ENCODE data around the gene ASF1A.

Gene ASF1A

DNA sequence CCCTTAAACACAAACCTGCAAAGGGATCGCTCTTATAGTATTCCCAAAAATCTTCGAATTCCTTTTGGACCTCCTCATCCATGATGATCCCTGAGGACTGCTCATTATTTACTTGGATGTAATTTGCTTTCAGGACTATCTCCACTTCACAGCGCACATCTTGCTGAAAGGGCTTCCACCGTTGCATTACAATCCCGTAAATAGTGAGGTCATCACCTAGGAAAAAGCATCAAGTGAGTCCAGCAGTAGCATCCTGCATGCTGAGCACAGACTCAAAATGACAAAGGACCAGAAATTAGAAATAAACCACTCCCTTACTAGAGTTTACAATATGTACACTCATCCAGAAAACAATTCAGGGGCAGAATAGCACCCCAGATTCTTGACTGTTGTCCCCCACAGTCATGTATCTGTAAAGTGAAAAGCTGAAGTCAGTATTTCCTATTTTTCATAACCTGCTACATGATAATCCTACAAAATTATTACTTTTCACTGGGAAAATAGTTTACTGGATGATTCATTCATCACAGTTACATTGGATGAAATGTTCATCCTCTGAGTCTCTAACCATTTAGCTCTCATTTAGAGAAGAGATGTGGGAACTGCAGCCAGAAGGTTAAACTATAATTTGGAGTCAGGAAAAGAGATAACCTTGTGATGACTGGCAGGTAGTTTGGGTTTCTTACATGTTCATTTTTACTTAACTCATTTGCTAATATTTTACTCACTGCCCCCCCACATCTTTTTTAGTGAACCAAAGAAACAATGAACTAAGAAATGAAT lies 23.8 kb downstream of the ASF1A start:
- DNase-seq = no peak

DNA sequence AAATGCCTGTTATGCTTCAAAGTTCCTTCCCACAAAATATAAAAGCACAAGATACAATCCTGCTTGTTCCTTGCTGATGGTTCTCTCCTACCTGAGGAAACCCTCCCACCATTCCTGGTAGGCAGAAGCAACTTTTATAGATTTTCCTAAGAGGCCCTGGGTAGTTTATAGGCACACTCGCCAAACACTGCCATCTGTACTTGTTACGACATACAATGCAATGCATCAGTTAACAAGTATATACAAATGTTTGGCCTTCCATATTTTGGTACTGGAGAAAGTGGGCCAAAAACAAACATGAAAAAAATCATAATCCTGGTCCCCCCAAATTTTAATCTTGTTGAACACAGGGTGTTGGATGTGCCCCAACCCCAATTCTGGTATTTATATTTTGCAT lies 24.4 kb downstream of the ASF1A start:
- no peak for DNase-seq

GRCh38 chr6:118921084-118921483 lies 27.1 kb downstream of the ASF1A start:
- DNase-seq = no peak

DNA sequence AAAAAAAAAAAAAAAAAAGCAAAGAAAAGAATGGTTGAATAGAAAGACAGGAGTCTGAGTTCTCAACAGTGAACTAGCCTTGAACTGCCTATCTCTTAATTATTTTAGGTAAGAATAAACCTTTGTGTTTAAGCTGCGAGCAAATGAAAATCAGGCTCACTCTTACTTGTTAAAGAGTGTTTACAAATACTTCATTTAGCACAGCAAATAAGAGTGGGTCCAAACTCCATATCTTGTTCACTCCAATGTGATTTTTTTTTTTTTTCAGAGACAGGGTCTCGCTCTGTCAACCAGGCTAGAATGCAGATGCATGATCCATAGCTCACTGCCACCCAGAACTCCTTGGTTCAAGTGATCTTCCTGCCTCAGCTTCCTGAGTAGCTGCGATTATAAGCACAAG lies 29.1 kb downstream of the ASF1A start:
- DNase-seq = no peak

DNA sequence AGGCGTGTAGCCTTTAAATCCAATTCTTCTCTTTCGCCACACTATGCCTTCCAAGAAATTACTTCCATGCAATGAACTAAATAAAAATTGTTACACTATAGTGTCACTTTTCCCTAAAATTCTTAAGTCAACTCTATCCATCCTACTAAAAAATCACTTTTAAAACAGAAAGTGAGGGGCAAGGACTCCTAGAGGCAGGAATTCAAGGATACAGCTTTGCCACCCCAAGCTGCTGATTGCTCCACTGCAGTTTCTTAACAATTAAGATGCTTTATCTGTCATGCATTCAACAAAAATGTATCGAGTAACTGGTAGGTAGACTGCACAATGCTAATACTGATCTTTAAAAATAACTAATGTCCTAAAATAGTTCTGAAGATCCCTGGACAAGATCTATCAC lies 36.7 kb downstream of the ASF1A start:
- no peak for DNase-seq

DNA sequence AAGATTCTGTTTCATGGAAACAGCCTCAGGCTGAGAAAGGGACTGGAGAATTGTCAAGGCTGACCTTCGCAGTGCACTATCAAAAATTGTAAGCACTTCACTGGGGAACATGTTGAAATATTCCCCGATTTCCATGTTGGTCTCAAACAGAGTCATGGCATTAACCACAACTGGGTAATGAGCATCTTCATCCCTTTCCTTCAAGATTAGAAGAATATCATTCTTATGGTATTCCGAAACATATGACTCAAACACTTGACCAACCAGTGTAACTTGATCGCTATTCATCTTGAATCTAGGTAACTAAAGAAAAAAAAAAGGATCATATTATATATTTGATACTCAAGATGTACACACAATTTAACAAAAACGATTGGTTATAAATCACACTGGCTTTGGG lies 37.5 kb downstream of the ASF1A start:
- no peak for DNase-seq

DNA sequence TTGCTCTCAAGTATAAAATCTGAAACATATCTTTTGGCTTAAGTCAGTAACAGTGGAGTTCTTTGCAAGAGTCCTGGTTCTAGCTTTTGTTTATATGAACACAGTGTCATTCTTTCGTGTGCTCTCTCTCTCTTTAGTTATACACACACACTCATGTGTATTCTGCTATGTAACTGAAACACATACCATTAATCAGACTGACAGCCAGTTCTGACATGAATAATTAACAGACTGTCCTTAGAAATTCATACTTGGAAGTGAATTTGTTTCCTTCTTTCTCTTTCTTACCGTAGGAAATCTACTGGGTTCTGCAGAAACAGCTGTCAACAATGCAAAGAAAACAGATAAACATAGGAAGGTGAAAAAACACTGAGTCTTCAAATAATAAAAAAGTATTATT lies 38.5 kb downstream of the ASF1A start:
- DNase-seq = no peak

DNA sequence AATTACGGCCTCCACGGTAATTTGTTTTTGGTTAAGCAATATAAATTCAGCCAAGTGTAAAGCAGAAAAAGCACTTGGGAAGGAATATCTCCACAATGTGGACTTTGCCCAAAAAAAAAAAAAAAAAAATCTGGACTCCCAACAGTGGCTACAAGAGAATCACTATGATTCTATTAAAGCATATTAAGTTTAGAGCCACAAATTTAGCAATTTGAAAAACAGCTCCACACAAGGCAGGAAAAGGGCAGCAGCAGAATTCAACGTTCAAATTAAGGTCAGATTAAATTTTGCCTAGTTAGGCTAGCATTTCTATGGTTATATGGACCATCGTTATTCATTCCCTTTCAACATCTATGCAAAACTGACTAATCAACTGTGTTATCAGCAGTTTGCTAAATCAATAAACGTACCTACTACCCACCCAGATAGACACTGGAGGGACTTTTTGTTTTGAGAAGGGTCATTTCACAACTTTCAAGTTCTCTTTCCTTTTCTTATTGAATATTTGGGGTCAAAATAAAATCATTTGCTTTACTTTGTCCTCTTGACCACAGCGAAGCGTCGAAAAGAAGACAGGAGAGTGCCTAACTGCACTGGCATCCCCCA lies 40.0 kb downstream of the ASF1A start:
- no peak for DNase-seq

DNA sequence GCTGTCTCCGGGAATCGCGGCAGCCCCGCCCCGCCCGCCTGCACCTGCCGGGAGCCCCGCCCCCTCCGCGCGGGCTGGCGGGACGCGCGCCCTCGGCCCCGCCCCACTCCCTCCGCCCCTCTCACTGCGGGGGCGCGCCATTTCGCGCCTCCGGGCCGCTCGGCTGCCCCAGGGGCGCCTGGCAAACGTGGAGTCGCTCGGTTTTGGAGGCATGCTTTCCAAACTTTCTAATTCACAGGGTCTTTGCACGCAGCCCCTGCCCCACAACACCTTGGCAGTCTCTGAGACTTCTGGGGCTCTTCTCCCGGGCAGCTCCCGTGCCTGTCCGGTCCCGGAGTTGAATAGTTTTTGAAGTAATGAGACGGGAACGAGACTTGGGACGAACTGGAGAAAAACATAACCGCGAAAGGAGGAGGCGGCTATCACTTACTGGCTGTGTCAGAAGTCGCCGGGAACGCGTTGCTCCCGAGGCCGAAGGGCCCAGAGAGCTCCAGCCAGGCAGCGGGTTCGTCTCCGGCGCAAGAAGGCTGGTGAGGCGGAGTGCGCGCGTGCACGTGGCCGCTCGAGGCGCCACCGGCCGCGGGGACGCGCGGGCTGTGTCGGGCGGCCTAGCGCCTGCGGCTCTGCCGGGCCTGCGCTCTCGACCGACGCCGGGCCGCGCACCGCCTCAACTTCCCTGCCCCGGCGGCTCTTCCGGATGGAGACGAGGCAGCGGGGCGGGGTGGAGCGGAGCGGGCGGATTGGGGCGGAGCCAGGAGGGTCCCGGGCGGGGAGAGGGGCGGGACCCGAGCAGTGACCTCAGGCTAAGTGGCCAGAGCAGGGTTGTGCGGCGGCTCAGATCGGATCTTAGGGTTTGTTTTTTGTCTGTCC lies 40.7 kb downstream of the ASF1A start, which contains the start of gene MCM9:
Gene MCM9, minus strand, starts transcription at position 699 of the 870 bp plus-strand sequence. CDS start 3,436 bp downstream, outside the sequence.
- DNase-seq = peak; percentile 88

GRCh38 chr6:118935331-118935668 lies 41.3 kb downstream of the ASF1A start:
- DNase-seq = no peak

DNA sequence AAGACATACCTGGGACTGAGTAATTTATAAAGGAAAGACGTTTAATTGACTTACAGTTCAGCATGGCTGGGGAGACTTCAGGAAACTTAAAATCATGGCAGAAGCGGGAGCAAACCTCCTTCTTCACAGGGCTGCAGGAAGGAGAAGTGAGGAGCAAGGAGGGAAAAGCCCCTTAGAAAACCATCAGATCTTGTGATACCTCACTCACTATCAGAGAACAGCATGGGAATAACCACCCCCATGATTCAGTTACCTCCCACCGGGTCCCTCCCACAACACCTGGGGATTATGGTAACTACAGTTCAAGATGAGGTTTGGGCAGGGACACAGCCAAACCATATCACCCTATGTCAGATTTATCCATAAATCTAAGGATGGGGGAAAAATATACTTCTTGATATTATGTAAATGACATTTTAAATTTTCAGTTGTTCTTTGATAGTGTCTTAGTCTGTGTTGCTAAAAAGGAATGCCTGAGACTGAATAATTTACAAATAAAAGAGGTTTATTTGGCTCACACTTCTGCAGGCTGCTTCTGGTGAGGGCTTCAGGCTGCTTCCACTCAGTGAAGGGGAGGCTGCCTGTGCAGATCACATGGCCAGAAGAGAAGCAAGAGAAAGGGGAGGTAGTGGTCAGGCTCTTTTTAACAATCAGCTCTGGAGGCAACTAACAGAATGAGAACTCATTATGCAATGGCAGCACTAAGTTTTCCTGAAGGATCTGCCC lies 42.2 kb downstream of the ASF1A start:
- DNase-seq = no peak

DNA sequence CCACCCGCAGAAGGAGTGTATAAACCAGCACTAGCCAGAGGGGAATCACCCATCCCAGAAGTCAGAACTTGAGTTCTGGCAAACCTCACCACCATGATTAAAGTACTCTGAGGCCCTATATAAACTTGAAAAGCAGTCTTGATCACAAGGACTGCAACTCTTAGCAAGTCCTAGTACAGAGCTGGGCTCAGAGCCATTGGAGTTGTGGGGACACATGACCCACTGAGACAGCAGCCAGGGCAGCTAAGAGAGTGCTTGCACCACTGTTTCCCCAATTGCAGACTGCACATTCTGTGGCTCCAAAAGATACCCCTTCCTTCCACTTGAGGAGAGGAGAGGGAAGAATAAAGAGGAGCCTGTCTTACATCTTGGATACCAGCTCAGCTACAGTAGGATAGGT lies 45.7 kb downstream of the ASF1A start:
- DNase-seq = no peak

- DNase-seq = no peak
These were observed 46.8 kb downstream of the ASF1A start for GRCh38 chr6:118940770-118941169.

GRCh38 chr6:118945217-118945616 lies 51.3 kb downstream of the ASF1A start:
- DNase-seq = no peak

- DNase-seq = no peak
These were observed 58.7 kb downstream of the ASF1A start for GRCh38 chr6:118952683-118953082.

DNA sequence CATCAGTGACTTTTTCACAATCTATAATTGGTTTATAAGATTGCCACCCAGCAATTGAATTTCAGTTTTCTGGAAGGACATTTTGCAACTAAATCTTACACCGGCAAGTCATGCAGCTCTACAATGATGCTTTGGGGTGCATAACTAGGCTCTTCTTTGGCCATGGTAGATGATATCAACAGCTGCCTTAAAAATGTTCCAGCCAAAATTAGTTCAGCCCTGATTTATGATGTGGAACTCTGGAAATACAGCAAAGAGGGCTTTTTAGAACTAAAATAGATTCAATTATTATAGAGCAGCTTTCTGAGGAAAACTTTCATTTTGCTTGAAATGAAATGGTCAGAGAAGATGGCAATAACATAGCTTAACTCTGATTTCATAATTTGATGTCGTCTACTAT lies 59.4 kb downstream of the ASF1A start:
- DNase-seq = no peak
